Vagina (tissue), 2 donors: ENCODE measurements around the gene CENPM. TPM values are rescaled to one million over a fixed set of nuclear protein-coding genes. Genes with fewer than 3 reads are reported as not detected.

ENCODE experiments used
- DNase-seq, 2 donors: peaks; one replicate each; pipeline ENCODE4 v3.0.0-alpha.2; 2017; ENCODE audit errors: extremely low spot score in 2 of 2
- H3K27ac ChIP-seq: fragments of 200-600 bp; sonication (generic); one replicate; pipeline ENCODE4 v1.5.1; 2019
- H3K27me3 ChIP-seq: fragments of 200-600 bp; sonication (generic); one replicate; pipeline ENCODE4 v1.5.1; 2019
- H3K36me3 ChIP-seq, 2 donors: fragments of 200-600 bp; sonication (generic); one replicate each; pipeline ENCODE4 v1.5.1; 2017 to 2019
- H3K4me1 ChIP-seq: fragments of 200-600 bp; sonication (generic); one replicate; pipeline ENCODE4 v1.5.1; 2019
- H3K4me3 ChIP-seq, 2 donors: fragments of 200-600 bp; sonication (generic); 1 replicate in 1 of 2; 2 replicates in 1 of 2; pipeline ENCODE4 v1.5.1; 2016 to 2019
- H3K9me3 ChIP-seq: fragments of 200-600 bp; sonication (generic); one replicate; pipeline ENCODE4 v1.5.1; 2019
- CTCF ChIP-seq, 3 experiments: fragments of 450-650 bp in 2 of 3; fragments of 200-600 bp in 1 of 3; sonication (generic) in 1 of 3; IDR thresholded peaks; one replicate each; pipeline ENCODE4 v1.5.1; 2017 to 2019; ENCODE audit warnings: antibody characterized with exemption in 3 of 3, mild to moderate bottlenecking in 2 of 3, moderate library complexity in 2 of 3
- POLR2A ChIP-seq, 2 donors: fragments of 450-650 bp; IDR thresholded peaks; one replicate each; pipeline ENCODE4 v1.6.1; 2017; ENCODE audit warnings: antibody characterized with exemption in 2 of 2, mild to moderate bottlenecking in 2 of 2, moderate library complexity in 2 of 2
- POLR2AphosphoS5 ChIP-seq, 2 donors: sonication (generic); formaldehyde crosslinking; IDR thresholded peaks; one replicate each; pipeline ENCODE4 v1.9.0; 2017; ENCODE audit warnings: antibody characterized with exemption in 2 of 2, mild to moderate bottlenecking in 2 of 2, low read depth in 1 of 2; ENCODE audit not compliant: insufficient read depth in 1 of 2
- intact Hi-C: fragments of 100-400 bp; cut with DNase I; formaldehyde crosslinking; loops from one replicate; pipeline ENCODE4 v1.15.1; 2023
- total RNA-seq: library from RNA; depleted of rRNA; stranded (reverse); fragments of >200 nt; gene quantifications from one replicate; pipeline ENCODE4 v1.2.3, GENCODE V29; 2016

CENPM gene
- total RNA-seq, 1 donor from 2014 or later, result not detected

- intact Hi-C loops, result no loop called here
- no peaks in the 10 kb centered on the region for H3K9me3 ChIP-seq
Measured at GRCh38 chr22:41935509-41935908, 11.4 kb downstream of the CENPM start.

GRCh38 chr22:41935015-41935351 is 12.0 kb downstream of the CENPM start:
- DNase-seq, result no peak
- intact Hi-C loops, result no loop called here
- H3K4me1 ChIP-seq, result no peaks in the 10 kb centered on the region

More at GRCh38 chr22:41935509-41935908, 11.4 kb downstream of the CENPM start:
- Histone ChIP-seq H3K27me3 (no peaks in the 10 kb centered on the region), H3K36me3 (no peaks in the 10 kb centered on the region), H3K4me1 (peaks cover under 1% of the 10 kb centered on the region), H3K27ac (no peak overlapping the region), H3K4me3 (no peak overlapping the region)
- no peak for TF ChIP-seq CTCF (IDR thresholded peaks at IDR 0.05)
- no peak for TF ChIP-seq POLR2A (IDR thresholded peaks at IDR 0.05)
- TF ChIP-seq POLR2AphosphoS5 (IDR thresholded peaks at IDR 0.05; ENCODE audit: insufficient read depth in 1 of 2, low read depth in 1 of 2), result no peak
- no peak for DNase-seq

GRCh38 chr22:41934284-41935014 is 12.5 kb downstream of the CENPM start:
- Histone ChIP-seq H3K27me3 (no peaks in the 10 kb centered on the region), H3K4me1 (no peaks in the 10 kb centered on the region), H3K27ac (no peak overlapping the region), H3K36me3 (no peaks in the 10 kb centered on the region), H3K9me3 (no peaks in the 10 kb centered on the region), H3K4me3 (no peak overlapping the region)
- intact Hi-C loops, result no loop called here
- TF ChIP-seq POLR2A (IDR thresholded peaks at IDR 0.05) (no peak), CTCF (IDR thresholded peaks at IDR 0.05) (no peak), POLR2AphosphoS5 (IDR thresholded peaks at IDR 0.05; ENCODE audit: insufficient read depth in 1 of 2, low read depth in 1 of 2) (no peak)
- DNase-seq, result no peak

More at GRCh38 chr22:41935015-41935351, 12.0 kb downstream of the CENPM start:
- H3K4me3 ChIP-seq, result no peak overlapping the region
- no peaks in the 10 kb centered on the region for H3K27me3 ChIP-seq
- no peaks in the 10 kb centered on the region for H3K9me3 ChIP-seq
- H3K36me3 ChIP-seq, result no peaks in the 10 kb centered on the region
- no peak overlapping the region for H3K27ac ChIP-seq
- TF ChIP-seq CTCF (IDR thresholded peaks at IDR 0.05) (no peak), POLR2A (IDR thresholded peaks at IDR 0.05) (no peak), POLR2AphosphoS5 (IDR thresholded peaks at IDR 0.05; ENCODE audit: insufficient read depth in 1 of 2, low read depth in 1 of 2) (no peak)

- no peak for TF ChIP-seq CTCF (IDR thresholded peaks at IDR 0.05)
- no peak for TF ChIP-seq POLR2A (IDR thresholded peaks at IDR 0.05)
- no peak for TF ChIP-seq POLR2AphosphoS5 (IDR thresholded peaks at IDR 0.05; ENCODE audit: insufficient read depth in 1 of 2, low read depth in 1 of 2)
- intact Hi-C loops, result no loop called here
- H3K36me3 ChIP-seq, result no peaks in the 10 kb centered on the region
Measured at GRCh38 chr22:41933411-41934177, 13.4 kb downstream of the CENPM start.

GRCh38 chr22:41932353-41932752 is 14.6 kb downstream of the CENPM start:
- no peak overlapping the region for H3K4me3 ChIP-seq
- H3K36me3 ChIP-seq, result no peaks in the 10 kb centered on the region
- no peaks in the 10 kb centered on the region for H3K27me3 ChIP-seq
- no peak overlapping the region for H3K27ac ChIP-seq
- H3K9me3 ChIP-seq, result no peaks in the 10 kb centered on the region
- DNase-seq, result no peak
- intact Hi-C loops, result no loop called here
- no peak for TF ChIP-seq POLR2AphosphoS5 (IDR thresholded peaks at IDR 0.05; ENCODE audit: insufficient read depth in 1 of 2, low read depth in 1 of 2)
- TF ChIP-seq POLR2A (IDR thresholded peaks at IDR 0.05), result no peak
- no peak for TF ChIP-seq CTCF (IDR thresholded peaks at IDR 0.05)
- no peaks in the 10 kb centered on the region for H3K4me1 ChIP-seq

More at GRCh38 chr22:41933411-41934177, 13.4 kb downstream of the CENPM start:
- DNase-seq, result no peak
- Histone ChIP-seq H3K9me3 (no peaks in the 10 kb centered on the region), H3K4me1 (no peaks in the 10 kb centered on the region), H3K27me3 (no peaks in the 10 kb centered on the region), H3K4me3 (no peak overlapping the region), H3K27ac (no peak overlapping the region)
